NCI-H748 (cell line): ENCODE results near the gene ADGRD1.

Experiments
- DNase-seq: peaks from one replicate; lab custom pipeline; 2025; ENCODE audit not compliant: unreplicated experiment; lab: John Stamatoyannopoulos, UW

The ADGRD1 gene

GRCh38 chr12:131142891-131143657 is 189.4 kb downstream of the ADGRD1 start:
- DNase-seq, result no peak

GRCh38 chr12:131146173-131146675 is 192.5 kb downstream of the ADGRD1 start:
- DNase-seq, result no peak

GRCh38 chr12:131147293-131147692 is 193.6 kb downstream of the ADGRD1 start:
- DNase-seq, result no peak

GRCh38 chr12:131147894-131148293 is 194.2 kb downstream of the ADGRD1 start:
- no peak for DNase-seq

DNA sequence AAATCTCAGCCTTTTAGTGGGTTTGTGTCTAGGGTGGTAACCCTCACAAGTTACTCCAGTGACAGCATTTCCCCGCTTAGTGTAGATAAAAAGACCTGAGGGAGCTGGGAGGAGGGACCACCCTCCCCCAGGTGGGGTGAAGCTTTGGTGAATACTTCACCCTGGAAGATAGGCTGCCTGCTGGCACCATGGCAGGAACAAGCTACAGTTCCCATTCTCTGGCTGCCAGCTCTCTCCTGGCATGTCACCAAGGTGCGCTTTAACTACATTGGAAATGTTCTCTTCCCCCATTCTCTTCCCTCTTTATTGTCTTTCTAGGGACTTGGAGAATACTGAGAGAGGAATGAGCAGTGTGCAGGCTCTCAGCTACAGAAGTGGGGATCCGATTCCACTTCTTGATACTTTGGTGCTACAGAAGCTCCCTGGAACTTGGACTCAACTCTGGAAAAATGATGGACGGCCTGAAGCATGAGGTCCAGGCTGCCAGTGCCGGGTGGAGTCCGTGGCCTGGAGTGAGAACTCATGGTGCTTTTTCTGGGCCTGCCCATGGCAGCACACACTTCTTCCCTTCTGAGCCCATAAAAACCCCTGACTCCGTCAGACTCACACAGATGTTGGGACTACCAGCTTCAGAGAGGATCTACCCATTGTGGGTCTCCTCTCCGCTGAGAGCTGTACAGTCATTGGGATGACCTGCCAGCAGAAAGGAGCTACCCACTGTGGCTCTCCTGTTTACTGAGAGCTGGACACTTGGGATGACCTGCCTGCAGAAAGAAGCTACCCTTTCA is 198.0 kb downstream of the ADGRD1 start:
- no peak for DNase-seq

DNA sequence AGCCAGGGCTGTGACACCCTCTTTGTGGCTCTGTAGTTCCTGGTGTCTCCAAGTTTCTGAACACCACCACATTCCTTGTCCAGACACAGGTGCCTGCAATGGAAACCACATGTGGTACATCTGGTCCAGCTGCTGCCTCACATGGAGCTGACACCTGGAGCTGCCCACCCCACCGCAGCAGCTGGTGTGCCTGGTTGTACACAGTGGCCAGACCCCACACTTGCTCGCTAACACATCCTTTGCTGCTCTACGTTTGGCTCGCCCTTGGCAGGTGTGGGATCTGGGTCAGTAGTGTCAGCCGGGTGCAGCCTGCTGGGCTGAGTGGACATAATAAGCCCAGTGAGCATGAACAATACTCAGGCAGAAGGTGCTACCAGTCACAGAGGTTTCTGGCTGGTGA is 198.9 kb downstream of the ADGRD1 start:
- DNase-seq, result no peak

GRCh38 chr12:131153016-131153415 is 199.3 kb downstream of the ADGRD1 start:
- no peak for DNase-seq

DNA sequence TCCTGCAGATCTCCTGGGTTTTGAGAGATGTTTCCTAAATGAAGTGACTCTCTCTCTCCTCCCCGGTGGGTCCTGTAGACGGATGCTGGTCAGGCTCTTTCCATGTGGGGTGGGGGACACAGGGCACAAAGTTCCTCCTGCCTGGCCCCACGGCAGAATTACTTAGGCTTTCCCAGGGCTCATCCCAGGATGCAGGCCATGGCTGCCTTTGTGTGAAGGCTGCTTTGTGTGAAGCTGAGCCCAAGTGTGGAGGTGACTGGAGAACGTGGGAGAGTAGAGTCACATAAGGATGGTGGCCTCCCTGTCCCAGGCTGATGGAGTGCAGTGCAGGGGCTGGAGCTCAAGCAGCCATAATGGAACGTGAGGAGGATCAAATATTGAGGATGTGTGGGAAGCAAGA is 200.2 kb downstream of the ADGRD1 start:
- DNase-seq, result no peak

- DNase-seq, result no peak
Measured at GRCh38 chr12:131155131-131155530, 201.4 kb downstream of the ADGRD1 start.

DNA sequence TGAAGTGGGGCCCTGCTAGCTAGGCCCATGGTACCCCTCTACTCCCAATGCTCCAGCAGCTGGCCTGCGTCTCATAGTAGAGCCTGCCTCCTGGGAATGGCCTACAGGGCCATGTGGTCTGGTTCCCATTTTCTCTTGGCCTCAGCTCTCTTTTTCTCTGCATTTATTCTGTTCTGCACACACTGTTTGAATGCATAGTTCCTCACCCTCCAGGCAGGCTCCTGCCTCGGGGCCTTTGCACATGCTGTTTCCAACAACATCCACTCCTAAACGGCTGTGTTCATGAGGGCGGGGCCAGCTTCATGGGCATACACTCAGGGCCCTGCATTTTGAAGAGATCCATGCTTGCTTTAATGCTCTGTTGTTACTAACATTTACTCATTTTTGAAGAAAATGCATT is 204.0 kb downstream of the ADGRD1 start:
- DNase-seq, result no peak

DNA sequence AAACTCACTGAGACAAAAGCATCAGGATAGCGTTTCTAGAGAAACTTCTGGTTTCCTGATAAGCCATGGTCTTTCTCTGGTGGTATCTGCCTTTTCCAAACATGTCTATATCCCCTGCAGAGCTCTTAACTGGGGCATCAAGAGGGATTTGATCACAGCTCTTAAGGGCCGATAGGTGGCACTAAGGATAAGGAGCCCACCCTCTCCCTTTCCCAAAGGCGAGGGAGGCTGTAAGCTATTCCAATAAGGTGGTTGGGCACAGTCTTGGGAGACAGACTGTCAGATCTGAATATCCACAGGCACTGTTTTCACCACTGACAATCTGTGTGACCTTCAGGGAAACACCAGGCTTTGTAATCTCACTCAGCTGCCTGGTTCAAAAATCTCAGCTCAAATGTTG is 206.0 kb downstream of the ADGRD1 start:
- peak; percentile 17 for DNase-seq

DNA sequence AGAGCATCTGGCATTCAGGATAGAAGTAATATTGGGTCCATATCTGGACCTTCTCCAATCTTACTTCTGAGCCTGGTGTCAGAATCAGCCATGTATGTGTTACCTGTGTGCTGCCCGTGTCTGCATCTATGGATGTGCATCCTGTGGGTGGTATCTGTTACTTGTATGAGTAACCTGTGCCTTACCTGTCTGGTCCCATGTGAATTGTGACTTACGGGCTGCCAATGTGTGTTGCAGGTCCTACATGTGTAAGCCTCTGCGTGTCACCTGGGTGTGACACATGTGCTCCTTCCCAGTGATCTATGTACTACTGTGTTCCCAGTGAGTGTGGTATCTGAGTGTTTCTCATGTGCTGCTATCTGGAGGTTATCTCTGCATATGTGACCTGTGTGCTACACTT is 208.4 kb downstream of the ADGRD1 start:
- DNase-seq, result no peak

DNA sequence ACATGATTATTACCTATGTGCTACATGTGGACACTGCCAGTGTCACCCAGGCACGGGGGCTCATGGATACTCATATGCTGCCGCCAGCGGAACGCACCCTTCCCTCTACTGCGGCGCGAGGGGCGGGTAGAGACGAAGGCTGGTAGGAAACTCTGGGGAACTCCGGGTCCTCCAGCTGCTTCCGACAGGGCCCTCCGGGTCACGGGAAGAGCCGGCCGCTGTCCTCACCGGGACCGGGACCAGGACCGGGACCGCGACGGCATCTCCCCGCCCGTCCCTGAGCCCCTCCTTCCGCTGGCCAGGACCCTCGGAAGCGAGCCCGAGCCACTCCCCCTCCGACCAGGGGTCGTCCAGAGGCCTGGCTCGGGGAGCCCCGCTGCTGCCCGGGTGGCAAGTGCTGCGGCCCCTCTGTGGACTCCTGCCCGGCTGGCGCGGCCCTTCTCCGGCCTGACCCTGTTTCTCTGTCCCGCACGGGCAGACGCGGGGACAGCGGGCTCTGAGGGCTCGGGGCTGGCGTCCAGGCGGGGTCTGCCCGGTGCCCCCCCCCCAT is 209.6 kb downstream of the ADGRD1 start:
- no peak for DNase-seq

- DNase-seq, result no peak
Measured at GRCh38 chr12:131164096-131164872, 210.6 kb downstream of the ADGRD1 start.

DNA sequence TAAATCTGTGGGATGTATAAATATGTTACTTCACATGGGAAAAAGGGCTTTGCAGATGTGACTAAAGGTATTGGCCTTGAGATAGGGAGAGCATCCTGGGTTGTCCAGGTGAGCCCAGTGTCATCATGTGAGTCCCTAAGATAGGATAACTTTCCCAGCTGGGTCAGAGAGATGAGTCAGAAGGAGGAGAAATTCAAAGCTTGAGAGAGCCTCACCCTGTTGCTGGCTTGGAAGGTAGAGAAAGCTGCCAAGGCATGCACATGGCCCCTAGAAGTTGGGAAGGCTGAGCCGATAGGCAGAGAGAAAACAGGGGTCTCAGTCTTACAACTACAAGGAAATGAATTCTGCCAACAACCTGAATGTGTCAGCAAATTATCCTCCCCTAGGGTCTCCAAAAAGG is 213.0 kb downstream of the ADGRD1 start:
- DNase-seq, result no peak

DNA sequence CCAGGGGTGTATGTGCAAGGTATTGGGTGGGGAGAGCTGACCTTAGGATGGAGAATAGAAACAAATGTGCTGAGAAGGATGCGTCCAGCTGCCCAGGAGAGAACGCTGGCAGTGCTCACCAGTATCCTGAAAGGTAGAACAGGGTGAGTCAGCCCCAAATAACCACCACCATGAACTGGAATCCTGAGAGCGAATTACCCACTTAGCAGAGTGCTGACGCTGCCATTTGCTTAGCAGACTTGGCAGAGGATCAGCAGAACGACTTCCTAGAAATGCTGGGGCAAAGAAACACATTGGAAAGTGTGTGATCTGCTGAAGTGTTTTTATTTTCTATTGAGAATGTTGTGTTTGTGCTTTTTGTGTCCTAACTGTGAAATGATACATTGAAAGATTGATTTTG is 213.6 kb downstream of the ADGRD1 start:
- DNase-seq, result no peak

- no peak for DNase-seq
Measured at GRCh38 chr12:131171029-131171428, 217.3 kb downstream of the ADGRD1 start.

- no peak for DNase-seq
Measured at GRCh38 chr12:131174901-131175300, 221.2 kb downstream of the ADGRD1 start.

DNA sequence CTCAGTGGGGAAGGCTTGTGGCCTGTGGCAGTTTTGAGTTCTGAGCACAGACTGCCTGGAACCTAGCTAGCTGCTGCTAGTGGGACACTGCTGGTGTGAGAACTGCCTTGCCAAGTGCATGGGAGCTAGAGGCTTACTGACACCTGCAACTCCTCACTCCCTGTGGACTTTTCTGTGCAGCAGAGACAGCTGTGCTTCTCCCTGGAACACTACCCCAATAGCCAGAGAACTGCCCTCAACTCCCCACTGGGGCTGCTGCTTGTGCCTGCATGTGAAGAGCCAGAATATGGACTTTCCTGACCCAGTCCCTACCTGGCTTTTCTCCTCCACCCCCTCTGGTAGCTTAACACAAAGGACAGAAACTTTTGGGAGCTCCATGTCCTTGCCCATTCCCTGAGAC is 222.6 kb downstream of the ADGRD1 start:
- DNase-seq, result no peak

DNA sequence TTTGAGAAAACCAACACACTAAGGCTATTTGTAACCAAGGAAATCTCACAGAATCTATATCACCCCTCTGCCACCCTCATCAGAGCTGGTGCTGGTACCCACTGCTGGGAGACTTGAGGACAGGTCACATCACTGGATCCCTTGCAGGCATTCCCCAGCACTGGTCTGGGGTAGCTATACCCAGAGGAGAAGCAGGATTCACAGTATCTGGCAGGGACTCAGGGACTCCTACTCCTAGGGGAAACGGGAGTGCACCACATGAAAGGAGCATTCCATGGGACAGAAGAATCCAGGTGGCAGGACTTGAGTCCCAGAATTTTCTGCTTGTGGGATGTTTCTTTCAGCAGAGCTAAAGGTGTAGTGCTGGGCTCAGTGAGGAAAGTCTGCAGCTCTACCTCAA is 223.2 kb downstream of the ADGRD1 start:
- DNase-seq, result no peak

DNA sequence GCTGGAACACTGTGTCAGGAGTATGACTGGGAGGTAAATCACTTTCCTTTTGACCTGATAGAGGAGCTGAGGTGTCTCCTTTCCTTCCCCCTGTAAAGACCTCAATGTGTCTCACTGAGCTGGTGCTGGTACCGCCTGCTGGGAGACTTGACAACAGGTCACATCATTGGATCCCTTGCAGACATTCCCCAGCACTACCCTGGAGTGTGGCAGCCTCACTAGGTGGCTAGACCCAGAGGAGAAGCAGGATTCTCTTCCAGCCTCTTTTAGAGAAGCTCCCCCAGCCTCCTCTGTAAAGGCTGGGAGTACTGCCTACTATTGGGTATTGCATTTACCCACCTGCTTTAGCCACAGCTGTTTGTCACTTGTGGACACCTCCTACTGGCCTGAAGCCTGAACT is 223.9 kb downstream of the ADGRD1 start:
- DNase-seq, result no peak
